Neural progenitor cell (in vitro differentiated cells): ENCODE measurements around the gene TPP1. TPM values are rescaled to one million over a fixed set of nuclear protein-coding genes. Genes with fewer than 3 reads are reported as not detected.

ENCODE experiments used
- DNase-seq: peaks from one replicate; pipeline ENCODE4 v3.0.0-alpha.2; 2016; ENCODE audit warnings: low spot score
- H2AFZ ChIP-seq: fragments of 200-600 bp; sonication (generic); replicated peaks from 2 replicates; pipeline ENCODE4 v1.6.1; 2016; ENCODE audit warnings: antibody characterized with exemption
- H3F3A ChIP-seq: fragments of 200-600 bp; sonication (generic); 2 replicates; pipeline ENCODE4 v1.6.1; 2016; ENCODE audit warnings: antibody characterized with exemption, low read depth
- H3K27ac ChIP-seq: fragments of 200-600 bp; sonication (generic); 2 replicates; pipeline ENCODE4 v1.5.1; 2016; ENCODE audit warnings: mild to moderate bottlenecking
- H3K27me3 ChIP-seq: fragments of 200-600 bp; sonication (generic); 2 replicates; pipeline ENCODE4 v1.6.1; 2016; ENCODE audit warnings: mild to moderate bottlenecking, moderate library complexity
- H3K36me3 ChIP-seq: fragments of 200-600 bp; sonication (generic); 2 replicates; pipeline ENCODE4 v1.5.1; 2016
- H3K4me1 ChIP-seq: fragments of 200-600 bp; sonication (generic); 2 replicates; pipeline ENCODE4 v1.6.1; 2016; ENCODE audit warnings: mixed run types
- H3K4me2 ChIP-seq: fragments of 200-600 bp; sonication (generic); 2 replicates; pipeline ENCODE4 v1.6.1; 2016
- H3K4me3 ChIP-seq: fragments of 200-600 bp; sonication (generic); 2 replicates; pipeline ENCODE4 v1.5.1; 2016
- H3K79me2 ChIP-seq: fragments of 200-600 bp; sonication (generic); 2 replicates; pipeline ENCODE4 v1.6.1; 2016; ENCODE audit warnings: low read depth
- H3K9ac ChIP-seq: fragments of 200-600 bp; sonication (generic); 2 replicates; pipeline ENCODE4 v1.6.1; 2016
- H3K9me3 ChIP-seq: fragments of 200-600 bp; sonication (generic); 2 replicates; pipeline ENCODE4 v1.5.1; 2016; ENCODE audit warnings: low read depth
- H4K20me1 ChIP-seq: fragments of 200-600 bp; sonication (generic); 2 replicates; pipeline ENCODE4 v1.6.1; 2016; ENCODE audit warnings: low read depth
- H3K27ac Mint-ChIP-seq: 3 replicates; pipeline ENCODE4 v1.8.0; 2021; ENCODE audit warnings: mixed read lengths
- H3K27me3 Mint-ChIP-seq: 2 replicates; pipeline ENCODE4 v1.8.0; 2022; ENCODE audit warnings: low read depth, mild to moderate bottlenecking, inconsistent platforms, moderate library complexity, mixed read lengths; ENCODE audit not compliant: insufficient read depth
- H3K36me3 Mint-ChIP-seq: 3 replicates; pipeline ENCODE4 v1.8.0; 2021; ENCODE audit warnings: mixed read lengths
- H3K4me1 Mint-ChIP-seq: 3 replicates; pipeline ENCODE4 v1.8.0; 2021; ENCODE audit warnings: mixed read lengths
- H3K4me3 Mint-ChIP-seq: 3 replicates; pipeline ENCODE4 v1.8.0; 2021; ENCODE audit warnings: mild to moderate bottlenecking, moderate library complexity, mixed read lengths
- H3K9me3 Mint-ChIP-seq: 3 replicates; pipeline ENCODE4 v1.8.0; 2020; ENCODE audit warnings: mixed read lengths
- EZH2 ChIP-seq: fragments of 200-600 bp; sonication (generic); IDR thresholded peaks from 2 replicates; pipeline ENCODE4 v1.6.1; 2017; ENCODE audit warnings: antibody characterized with exemption, mild to moderate bottlenecking, moderate library complexity
- EZH2phosphoT487 ChIP-seq: fragments of 200-600 bp; sonication (generic); IDR thresholded peaks from 2 replicates; pipeline ENCODE4 v1.6.1; 2017; ENCODE audit warnings: antibody characterized with exemption
- total RNA-seq: library from RNA; depleted of rRNA; stranded (reverse); fragments of >200 nt; gene quantifications from 2 replicates; pipeline ENCODE4 v1.2.3, GENCODE V29; 2015; ENCODE audit warnings: low replicate concordance
- TF ChIP-seq, protein P1 (sequence below): fragments of 200-600 bp; sonication (generic); IDR thresholded peaks from 2 replicates; pipeline ENCODE4 v1.5.1; 2017; ENCODE audit warnings: antibody characterized with exemption, mild to moderate bottlenecking

The TPP1 gene
- total RNA-seq, 1 donor from 2014 or later, result 9.9 TPM

DNA sequence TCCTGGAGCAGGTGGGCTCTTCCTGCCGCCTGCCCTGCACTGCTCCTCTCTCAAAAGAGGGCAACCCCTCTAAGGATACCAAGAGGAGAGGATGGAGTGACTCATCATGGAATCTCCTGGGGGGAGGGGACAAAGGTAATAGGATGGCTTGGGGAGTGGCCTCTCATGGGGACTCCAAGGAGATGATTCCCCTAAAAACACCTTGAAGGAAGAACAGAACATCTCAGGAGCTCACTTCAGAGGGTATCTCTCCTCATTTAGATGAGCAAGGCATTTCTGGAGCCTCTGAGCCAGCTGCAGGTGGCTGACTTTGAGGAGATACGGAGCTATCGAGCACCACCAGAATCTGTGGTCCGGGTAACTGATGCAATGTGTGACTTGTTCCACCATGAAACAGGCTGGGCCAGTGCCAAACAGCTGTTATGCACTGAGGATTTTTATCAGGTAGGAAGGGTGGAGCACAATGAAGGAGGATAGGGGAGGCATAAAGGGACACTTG lies 56.1 kb downstream of the TPP1 start:
- Histone ChIP-seq H3K79me2 (no peaks in the 10 kb centered on the region), H3K27me3 (no peaks in the 10 kb centered on the region), H3K4me2 (no peak overlapping the region), H4K20me1 (no peaks in the 10 kb centered on the region), H3K9me3 (no peaks in the 10 kb centered on the region), H3K4me3 (no peak overlapping the region), H3K9ac (no peak overlapping the region), H3K4me1 (peaks cover 5% of the 10 kb centered on the region), H3F3A (no peaks in the 10 kb centered on the region), H3K36me3 (no peaks in the 10 kb centered on the region), H3K27ac (no peak overlapping the region), H2AFZ (no peak overlapping the region)
- no peak overlapping the region for H3K4me3 Mint-ChIP-seq
- no peak for DNase-seq
- peaks cover 5% of the 10 kb centered on the region for H3K27me3 Mint-ChIP-seq
- peaks cover 1% of the 10 kb centered on the region for H3K36me3 Mint-ChIP-seq
- no peak overlapping the region for H3K27ac Mint-ChIP-seq
- H3K4me1 Mint-ChIP-seq, result peaks cover 3% of the 10 kb centered on the region
- no peaks in the 10 kb centered on the region for H3K9me3 Mint-ChIP-seq
- no peak for TF ChIP-seq EZH2
- TF ChIP-seq, protein P1, sequence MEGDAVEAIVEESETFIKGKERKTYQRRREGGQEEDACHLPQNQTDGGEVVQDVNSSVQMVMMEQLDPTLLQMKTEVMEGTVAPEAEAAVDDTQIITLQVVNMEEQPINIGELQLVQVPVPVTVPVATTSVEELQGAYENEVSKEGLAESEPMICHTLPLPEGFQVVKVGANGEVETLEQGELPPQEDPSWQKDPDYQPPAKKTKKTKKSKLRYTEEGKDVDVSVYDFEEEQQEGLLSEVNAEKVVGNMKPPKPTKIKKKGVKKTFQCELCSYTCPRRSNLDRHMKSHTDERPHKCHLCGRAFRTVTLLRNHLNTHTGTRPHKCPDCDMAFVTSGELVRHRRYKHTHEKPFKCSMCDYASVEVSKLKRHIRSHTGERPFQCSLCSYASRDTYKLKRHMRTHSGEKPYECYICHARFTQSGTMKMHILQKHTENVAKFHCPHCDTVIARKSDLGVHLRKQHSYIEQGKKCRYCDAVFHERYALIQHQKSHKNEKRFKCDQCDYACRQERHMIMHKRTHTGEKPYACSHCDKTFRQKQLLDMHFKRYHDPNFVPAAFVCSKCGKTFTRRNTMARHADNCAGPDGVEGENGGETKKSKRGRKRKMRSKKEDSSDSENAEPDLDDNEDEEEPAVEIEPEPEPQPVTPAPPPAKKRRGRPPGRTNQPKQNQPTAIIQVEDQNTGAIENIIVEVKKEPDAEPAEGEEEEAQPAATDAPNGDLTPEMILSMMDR, result no peak
- TF ChIP-seq EZH2phosphoT487, result no peak

Other genes with a start within 250 kb of the TPP1 start
- gene SMPD1, start 228.9 kb downstream of the TPP1 start, total RNA-seq, result 9.4 and 11.3 TPM in 2 replicates
- gene APBB1, start 200.3 kb downstream of the TPP1 start, total RNA-seq, result 38.5 and 64.9 TPM in 2 replicates
- 0.56 TPM in 2 replicates for gene HPX, start 178.4 kb downstream of the TPP1 start, total RNA-seq
- gene TRIM3, start 145.5 kb downstream of the TPP1 start, total RNA-seq, result 16.1 and 19.9 TPM in 2 replicates
- gene ARFIP2, start 138.1 kb downstream of the TPP1 start, total RNA-seq, result 40.2 and 50.5 TPM in 2 replicates
- 37.2 and 39.8 TPM in 2 replicates for gene TIMM10B, start 137.9 kb downstream of the TPP1 start, total RNA-seq
- gene DNHD1, start 122.1 kb downstream of the TPP1 start, total RNA-seq, result 5.0 and 8.6 TPM in 2 replicates
- gene RRP8, start 15.8 kb downstream of the TPP1 start, total RNA-seq, result 12.3 and 16.0 TPM in 2 replicates
- 85.6 and 98.7 TPM in 2 replicates for gene ILK, start 15.6 kb downstream of the TPP1 start, total RNA-seq
- gene TAF10, start 7.2 kb downstream of the TPP1 start, total RNA-seq, result 34.1 and 58.0 TPM in 2 replicates
- 4.5 and 9.0 TPM in 2 replicates for gene DCHS1, start 36.4 kb upstream of the TPP1 start, total RNA-seq
- gene MRPL17, start 63.9 kb upstream of the TPP1 start, total RNA-seq, result 24.3 and 30.9 TPM in 2 replicates
- 0.25 and 0.36 TPM in 2 replicates for gene OR2AG2, start 152.6 kb upstream of the TPP1 start, total RNA-seq
- not detected in 2 replicates for gene OR2AG1, start 163.6 kb upstream of the TPP1 start, total RNA-seq
- 0.36 and 0.50 TPM in 2 replicates for gene OR6A2, start 180.3 kb upstream of the TPP1 start, total RNA-seq
- not detected in 2 replicates for gene OR10A5, start 226.3 kb upstream of the TPP1 start, total RNA-seq
- not detected in 2 replicates for gene OR10A2, start 243.6 kb upstream of the TPP1 start, total RNA-seq